NCI-H1417 (cell line): ENCODE measurements around the gene SPC25.

Experiments used
- DNase-seq, 3 experiments: peaks; one replicate each; lab custom pipeline; 2025; lab: John Stamatoyannopoulos, UW

The SPC25 gene

DNA sequence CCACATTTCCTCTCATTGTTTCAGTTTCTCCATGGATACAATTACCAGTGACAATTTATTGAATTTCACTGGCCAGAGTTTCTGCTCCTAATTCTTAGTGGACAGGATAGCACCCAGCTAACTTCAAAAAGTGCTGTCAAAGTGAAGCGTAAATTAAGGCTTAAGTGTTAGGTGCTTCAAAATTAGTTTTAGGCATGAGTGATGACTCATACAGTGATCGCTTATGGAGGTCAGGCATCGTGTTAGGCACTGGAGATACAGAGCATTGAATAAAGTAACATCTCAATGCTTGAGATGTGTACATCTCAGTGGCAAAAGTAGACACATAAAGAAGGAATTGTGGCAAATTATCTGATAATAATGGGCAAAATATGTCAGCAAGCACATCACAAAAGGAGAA lies 47.0 kb downstream of the SPC25 start:
- DNase-seq, result no peak

DNA sequence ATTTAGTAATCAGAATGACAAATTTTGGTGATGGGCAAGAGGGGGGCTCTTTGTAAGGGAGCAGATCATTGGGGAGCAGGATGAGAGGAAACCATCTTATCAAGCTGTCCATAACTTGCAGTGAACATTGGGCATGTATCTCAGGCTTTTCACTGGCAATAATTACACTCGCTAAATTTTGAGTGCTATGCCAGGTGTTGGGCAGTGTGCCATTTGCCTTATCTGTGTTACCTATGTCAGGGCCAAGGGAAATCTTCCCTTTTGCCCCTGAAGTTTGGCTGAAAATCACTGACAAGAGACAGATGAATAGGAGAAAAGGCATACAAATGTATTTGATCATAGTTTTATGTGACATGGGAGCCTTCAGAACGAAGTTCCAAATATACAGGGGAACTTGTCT lies 48.8 kb downstream of the SPC25 start:
- DNase-seq, result no peak

DNA sequence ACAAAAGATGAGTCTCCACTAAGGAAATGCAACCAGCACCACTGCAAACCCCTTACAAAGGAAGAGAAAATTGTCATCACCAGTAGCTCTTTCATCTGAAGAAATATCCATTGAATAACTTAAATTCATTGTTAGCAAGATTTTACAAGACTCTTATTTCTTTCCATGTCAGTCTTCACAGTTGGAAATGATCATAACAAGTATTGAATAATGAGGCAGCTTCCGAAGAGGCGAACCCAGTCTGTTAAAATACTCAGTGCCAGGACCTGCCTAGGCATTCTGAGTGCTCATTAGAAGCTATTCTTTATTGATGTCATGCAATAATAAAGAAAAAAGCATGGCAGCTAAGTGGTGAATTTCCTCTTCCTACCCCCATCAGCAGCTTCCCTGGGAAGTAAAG lies 54.3 kb downstream of the SPC25 start:
- DNase-seq, result no peak

DNA sequence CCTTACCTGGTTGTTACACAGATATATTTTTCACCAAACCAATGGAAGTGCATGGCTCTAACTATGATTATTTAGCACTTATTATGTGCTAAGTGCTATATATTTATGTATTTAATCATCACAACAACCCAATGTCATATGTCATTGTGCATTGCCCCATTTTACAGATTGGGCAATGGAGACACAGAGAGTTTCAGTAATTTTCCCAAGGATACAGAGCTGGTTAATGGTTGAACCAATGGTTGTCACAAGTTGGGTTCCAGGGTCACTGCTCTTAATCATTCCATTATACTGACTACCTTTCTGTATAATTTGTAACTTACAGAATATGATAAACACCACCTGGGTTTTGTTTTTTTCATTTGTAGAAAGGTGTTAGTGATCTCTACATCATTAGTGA lies 58.6 kb downstream of the SPC25 start:
- no peak for DNase-seq

DNA sequence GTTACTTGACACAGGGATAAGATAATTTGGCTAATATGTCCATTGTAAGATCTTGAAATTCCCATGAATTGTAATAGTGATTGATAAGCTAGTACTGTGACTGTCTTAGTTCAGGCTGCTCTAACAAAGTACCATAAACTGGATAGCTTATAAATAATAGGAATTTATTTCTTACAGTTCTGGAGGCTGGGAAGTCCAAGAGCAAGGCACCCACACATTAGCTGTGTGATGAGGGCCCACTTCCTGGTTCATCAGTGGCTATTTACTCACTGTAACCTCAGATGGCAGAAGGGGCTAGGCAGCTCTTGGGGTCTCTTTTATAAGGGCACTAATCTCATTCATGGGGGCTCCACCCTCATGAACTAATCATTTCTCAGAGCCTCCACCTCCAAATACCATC lies 59.3 kb downstream of the SPC25 start:
- DNase-seq, result no peak

DNA sequence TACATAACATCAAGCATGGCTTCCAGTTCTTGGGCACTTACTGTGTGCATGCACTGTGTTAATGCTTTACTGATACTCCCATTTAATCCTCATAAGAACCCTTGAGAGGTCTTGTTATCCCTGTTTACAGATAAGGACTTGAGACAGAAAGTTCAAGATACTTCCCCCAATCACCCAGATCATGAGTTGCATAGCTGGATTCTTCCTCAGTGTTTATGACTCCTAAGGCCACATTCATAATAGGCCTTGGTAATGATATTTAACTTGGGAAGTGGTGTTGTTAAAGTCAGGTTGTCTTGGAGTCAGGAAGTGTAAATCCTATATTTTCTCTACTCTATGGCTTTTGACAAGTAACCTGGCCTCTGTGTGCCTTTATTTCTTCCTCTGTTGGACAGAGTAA lies 65.1 kb downstream of the SPC25 start:
- DNase-seq, result no peak

DNA sequence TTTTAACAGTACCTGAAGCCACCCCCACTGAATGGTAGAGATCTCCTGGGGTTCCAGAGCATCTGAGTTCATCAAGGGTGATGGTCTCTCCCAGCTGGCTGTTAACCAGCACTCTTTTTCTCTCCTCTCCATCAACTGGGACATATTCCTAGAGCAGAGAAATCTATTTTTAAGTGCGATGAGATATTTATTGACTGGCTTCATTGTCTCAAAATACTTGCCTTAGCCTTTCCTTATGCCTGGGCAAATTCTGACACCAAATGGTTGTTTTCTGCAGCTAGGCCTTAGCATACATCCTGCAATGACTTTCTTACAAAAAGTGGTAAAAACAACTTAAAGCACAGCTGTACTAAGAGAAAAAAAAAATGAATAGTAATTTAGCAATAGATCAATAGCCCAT lies 68.2 kb downstream of the SPC25 start:
- no peak for DNase-seq

DNA sequence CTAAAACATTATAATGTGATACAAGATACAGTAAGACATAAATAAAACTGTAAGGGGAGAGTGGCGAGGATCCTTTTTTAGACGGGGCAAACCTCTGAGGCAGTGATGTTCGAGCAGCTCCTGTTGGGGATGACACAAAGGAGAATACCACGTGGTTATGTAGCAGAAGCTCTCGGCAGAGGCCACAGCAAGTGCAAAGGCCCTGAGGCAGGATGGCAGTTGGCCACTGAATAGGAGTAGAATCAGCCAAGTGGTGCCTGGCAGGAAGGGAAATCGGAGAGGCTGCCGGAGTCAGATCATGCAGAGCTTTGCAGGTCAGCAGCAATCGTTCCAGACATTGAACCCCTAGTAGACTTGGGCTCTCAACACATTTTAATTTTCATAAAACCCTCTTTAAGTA lies 68.7 kb downstream of the SPC25 start:
- no peak for DNase-seq
